ENCODE data around the gene CEND1.

DNA sequence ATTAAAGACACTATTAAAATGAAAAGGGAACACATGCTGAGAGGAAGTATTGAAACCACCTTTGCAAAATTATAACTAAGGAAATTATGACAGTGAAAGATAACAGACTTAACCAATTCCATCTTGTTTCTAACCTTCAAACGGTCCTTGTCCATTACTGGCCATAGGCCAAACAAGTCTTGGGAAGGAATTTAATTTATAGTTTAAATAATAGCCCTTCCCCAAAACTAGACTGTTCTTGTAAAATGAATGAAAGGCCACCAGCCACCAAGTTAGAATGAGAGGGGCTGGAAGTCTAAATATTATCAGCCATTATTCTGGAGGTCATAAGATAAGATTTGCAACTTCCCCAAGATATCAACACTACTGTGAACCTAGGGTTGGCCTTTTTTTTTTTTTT is 44.5 kb downstream of the CEND1 start:
- no peak for TF ChIP-seq YY1 (IDR thresholded peaks at IDR 0.05; ENCODE audit: insufficient read depth, insufficient read length)
- TF ChIP-seq ZNF274 (IDR thresholded peaks at IDR 0.05; ENCODE audit: low read depth, low read length): no peak

All from NT2/D1 (cell line).